NCI-H69 (cell line): ENCODE data around the gene SYF2.
"Not testable (repeated sequence)": the region's sequence is repeated elsewhere in the genome, so short reads cannot be mapped to it uniquely, and the experiment has no call there.

Experiments
- DNase-seq: peaks from one replicate; lab custom pipeline; 2025; lab: John Stamatoyannopoulos, UW

Gene SYF2

GRCh38 chr1:25246600-25247023 is 14.3 kb upstream of the SYF2 start:
- peak; percentile 45 for DNase-seq

DNA sequence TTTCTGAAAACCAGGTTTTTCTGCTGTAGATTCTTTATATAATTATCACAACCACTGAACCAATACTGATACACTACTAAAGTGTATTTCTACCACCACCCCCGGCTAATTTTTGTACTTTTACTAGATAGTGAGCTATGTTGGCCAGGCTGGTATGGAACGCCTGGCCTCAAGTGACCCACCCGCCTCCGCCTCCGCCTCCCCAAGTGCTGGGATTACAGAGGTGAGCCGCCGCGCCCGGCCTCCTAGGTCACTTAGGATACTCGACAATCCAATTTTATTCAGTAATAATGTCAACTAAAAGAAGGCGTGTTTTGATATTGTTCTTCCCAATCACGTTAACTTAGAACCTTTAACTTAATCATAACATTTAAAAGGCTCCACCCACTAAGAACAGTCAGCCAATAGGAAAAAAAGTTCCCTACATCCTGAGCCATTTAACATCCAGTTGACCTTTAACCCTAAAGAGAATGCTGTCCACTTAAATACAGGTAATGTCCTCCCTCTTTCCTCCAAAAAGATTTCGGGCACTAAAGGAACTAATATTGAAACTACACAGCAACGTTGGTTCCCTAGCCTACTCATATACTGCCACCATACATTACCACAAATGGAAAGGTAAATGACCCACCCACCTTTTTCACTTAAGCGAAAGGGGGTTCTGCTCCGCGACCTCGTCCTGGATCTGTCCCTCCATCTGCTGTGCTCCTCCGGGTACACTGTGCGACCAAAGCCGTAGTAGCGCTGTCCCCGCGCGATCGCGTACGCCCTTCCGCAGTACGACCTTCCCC is 13.7 kb upstream of the SYF2 start:
- DNase-seq = peak; percentile 16

DNA sequence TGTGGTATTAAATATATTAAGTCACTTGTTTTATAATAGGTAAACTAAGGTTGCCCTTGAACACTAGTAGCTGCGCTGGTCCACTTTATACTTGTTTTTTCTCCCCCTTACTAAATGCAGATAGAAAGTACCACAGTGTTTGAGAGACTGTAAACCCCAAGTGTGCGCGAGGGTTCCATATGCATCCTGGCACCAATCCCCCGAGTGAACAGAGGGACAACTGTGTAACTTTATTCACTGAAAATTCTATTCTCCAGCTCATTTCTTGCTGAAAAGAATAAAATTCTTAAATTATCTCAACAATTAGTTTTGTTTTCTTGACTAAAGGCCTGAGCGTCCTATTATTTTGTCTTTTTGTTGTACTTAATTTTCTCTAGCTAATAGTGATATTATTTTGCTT is 13.1 kb upstream of the SYF2 start:
- DNase-seq = no peak

- no peak for DNase-seq
Measured at GRCh38 chr1:25243907-25244306, 11.6 kb upstream of the SYF2 start.

DNA sequence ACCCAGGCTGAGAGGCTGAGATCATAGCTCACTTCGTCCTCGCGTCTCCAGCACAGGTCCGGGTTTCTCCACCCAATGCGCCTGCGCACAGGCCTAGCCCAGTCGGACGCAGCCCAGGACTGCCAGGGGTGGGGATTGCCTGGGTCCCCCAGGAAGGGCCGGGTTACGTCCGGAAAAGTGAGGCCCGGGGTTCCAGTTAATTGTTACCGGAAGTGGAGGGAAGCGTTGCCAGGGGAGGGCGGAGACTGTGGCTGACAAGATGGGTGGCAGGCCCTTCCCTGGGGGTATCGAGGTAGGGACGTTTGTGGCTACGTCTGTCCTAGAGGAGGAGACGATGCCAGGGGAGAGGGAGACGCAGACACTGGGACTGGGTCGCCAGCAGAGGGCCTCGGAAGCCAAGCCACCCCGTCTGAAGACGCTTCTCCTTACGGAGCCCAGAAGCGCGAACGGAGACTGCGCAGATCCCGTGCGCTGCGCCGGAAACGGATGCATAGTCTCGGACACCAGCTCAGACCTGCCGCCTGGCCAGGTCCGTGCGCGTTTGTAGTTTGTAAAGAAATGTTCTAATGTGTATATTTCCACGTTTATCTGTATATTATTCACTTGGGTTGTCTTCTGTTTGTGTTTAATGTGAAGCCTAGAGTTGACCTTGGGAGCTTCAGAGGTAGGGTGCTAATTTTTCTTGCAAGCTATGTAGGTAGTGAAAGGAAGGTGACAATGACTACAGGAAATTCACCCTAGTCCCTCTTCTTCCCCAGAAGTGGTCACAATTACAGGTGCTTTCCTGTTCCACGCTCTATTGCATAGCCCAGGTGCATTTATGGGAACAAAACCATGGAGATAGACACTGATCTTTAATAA is 7.6 kb upstream of the SYF2 start:
- peak; percentile 96 for DNase-seq

DNA sequence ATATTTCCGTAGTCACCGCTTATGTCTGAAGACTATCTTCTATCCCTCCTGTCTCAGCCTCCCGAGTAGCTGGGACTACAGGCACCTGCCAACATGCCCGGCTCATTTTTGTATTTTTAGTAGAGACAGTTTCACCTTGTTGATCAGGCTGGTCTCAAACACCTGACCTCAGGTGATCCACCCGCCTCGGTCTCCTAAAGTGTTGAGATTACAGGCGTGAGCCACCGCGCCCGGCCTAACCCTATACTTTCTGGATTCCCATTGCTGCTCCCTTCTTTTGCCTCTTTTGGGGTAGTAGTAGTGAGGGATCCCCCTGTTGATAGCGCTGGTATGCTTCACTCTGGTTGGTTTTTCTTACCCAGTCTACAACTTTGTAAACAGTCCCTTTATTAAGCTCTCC is 5.7 kb upstream of the SYF2 start:
- DNase-seq = no peak

DNA sequence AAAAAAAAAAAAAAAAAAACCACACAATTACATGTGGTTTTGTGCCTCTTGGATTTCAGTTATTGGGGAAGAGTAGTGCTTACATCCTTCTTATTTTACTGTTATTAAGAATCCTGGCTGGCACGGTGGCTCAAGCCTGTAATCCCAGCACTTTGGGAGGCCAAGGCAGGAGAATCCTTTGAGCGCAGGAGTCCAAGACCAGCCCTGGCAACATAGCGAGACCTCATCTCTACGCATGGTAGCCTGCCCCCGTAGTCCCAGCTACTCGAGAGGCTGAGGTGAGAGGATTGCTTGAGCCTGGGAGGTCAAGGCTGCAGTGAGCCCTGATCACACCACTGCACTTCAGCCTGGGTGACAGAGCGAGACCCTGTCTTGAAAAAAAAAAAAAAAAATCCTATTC is 4.0 kb upstream of the SYF2 start:
- DNase-seq = not testable (repeated sequence)

GRCh38 chr1:25235411-25235810 is 3.1 kb upstream of the SYF2 start:
- DNase-seq = not testable (repeated sequence)

- DNase-seq = peak; percentile 66
Measured at GRCh38 chr1:25232866-25233784, 823 bp upstream of the SYF2 start.

DNA sequence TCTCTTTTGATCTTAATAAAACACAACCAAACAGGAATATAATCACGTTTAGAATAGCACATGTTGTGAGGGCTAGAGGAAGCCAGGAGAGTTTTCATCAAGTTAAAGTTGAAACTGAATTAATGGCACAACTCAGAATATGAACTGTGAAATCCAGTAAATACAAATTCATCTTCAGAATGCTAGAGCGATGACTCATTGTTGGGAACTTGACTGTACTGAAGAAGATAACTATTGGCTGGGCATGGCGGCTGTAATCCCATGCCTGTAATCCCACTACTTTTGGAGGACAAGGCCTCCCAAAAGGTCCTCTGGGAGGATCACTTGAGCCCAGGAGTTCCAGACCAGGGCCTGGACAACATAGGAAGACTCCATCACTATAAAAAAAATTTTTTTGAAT is 8.8 kb downstream of the SYF2 start:
- DNase-seq = no peak

DNA sequence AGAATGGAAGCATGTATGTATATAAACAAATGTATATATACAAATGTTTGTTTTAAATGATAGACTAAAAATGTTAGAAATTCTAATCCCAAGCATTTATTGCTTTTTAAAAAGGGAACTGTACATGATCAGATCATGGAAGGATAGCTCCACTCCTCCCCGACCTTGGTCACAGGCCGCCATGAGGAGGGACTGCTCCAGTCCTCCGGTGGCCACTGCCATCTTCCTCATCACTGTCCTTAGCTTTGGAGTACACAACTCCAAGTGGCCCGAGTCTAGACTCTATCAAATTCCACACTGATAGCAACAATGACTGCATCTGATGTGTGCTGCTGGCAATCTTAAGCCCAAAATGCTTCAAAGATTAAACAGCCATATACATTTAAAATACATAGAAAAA is 9.7 kb downstream of the SYF2 start:
- DNase-seq = no peak

- no peak for DNase-seq
Measured at GRCh38 chr1:25220666-25221065, 11.6 kb downstream of the SYF2 start.

DNA sequence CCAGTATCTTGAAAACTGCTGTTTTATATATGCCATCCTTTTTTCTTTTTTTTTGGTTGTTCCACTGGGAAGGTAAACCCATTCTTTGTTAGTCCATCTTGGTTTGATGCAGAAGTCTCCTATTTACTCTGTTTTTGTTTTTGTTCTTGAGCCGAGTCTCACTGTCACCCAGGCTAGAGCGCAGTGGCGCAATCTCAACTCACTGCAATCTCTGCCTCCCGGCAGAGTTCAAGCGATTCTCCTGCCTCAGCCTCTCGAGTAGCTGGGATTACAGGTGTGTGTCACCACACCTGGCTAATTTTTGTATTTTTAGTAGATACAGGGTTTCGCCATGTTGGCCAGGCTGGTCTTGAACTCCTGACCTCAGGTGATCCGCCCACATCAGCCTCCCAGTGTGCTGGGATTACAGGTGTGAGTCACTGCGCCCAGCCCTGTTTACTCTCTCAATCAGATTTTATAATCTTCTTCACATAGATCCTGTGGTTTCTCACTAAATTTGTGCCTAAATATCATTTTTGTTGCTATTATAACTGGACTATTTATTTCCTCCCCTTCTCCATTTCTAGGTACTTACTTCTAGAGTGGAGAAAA is 12.5 kb downstream of the SYF2 start:
- no peak for DNase-seq

- no peak for DNase-seq
Measured at GRCh38 chr1:25217598-25218232, 14.6 kb downstream of the SYF2 start.

DNA sequence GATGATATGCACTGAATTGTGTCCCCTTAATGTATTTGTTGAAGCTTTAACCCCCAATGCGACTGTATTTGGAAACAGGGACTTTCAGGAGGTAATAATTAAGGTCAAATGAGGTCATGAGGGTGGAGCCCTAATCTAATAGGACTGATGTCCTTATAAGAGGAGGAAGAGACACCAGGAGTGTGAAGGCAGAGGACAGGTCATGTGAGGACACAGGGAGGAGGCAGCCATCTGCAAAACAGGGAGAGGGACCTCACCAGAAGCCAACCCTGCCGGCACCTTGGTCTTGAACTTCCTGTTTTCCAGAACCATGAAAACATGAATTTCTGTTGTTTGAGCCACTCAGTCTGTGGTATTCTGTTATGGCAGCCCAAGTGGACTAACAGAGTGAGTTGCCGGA is 15.3 kb downstream of the SYF2 start:
- no peak for DNase-seq

- DNase-seq = no peak
Measured at GRCh38 chr1:25216123-25216522, 16.2 kb downstream of the SYF2 start.

- DNase-seq = no peak
Measured at GRCh38 chr1:25212725-25213124, 19.6 kb downstream of the SYF2 start.

DNA sequence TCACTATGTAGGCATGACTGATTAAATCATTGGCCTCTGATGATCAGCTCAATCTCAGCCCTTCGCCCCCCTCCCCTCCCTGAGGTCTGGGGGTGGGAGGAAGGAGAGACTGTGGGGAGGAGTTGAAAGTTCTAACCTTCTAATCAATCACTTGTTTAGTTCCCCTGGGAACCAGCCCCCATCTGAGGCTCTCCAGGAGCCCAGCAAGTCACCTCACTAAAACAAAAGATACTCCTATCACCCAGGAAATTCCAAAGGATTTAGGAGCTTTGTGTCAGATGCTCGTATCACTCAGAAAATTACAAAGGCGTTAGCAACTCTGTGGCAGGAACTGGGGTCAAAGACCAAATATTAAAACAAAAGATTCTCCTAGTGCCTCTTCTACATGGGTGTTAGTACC is 21.6 kb downstream of the SYF2 start:
- DNase-seq = no peak

DNA sequence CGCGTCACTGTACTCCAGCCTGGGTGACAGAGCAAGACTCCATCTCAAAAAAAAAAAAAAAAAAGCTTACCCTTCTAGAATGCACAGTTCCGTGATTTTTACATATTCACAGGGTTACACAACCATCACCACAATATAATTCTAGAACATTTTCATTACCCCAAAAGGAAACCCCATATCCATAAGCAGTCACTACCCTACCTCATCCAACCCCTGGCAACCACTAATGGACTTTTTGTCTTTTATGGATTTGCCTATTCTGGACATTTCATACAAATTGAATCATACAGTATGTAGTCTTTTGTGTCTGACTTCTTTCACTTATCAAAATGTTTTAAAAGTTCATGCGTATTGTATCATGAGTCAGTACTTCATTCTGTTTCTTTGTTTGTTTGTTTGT is 22.8 kb downstream of the SYF2 start:
- no peak for DNase-seq

DNA sequence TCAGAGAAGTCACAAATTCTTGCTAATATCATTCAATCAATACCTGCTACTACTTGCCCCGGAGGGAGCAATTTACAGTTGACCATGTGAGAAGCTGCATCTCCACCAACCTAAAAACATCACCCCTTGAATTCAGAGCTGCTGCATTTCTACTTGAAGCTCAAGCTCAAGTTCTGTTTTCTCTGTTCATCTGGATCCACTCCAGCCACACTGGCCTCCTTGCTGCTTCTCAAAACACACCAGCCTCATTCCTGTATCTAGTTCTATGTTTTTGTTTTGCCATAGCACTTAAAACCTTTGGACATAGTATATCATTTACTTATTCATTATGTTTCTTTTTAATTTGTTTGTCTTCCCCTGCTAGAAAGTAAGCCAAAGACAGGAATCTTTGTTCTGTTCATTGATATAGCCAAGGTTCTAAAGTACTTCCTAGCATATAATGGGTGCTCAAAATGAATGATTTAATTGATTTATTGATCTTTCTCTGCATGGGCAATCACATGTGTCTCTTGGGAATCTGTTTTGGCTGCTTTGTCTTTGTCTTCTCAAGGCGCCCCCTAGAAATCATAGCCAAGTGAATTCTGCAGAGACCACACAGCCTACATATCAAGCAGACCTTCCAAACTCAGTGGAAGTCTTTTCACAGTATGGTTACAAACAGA is 23.6 kb downstream of the SYF2 start:
- peak; percentile 26 for DNase-seq

- no peak for DNase-seq
Measured at GRCh38 chr1:25208092-25208491, 24.2 kb downstream of the SYF2 start.
